Fibroblast of mammary gland (primary cell): ENCODE results near the gene SREK1.

Experiments
- DNase-seq: peaks from one replicate; pipeline ENCODE4 v3.0.0-alpha.2; 2010; ENCODE audit warnings: low read depth
- H3K4me3 ChIP-seq: 2 replicates; pipeline ENCODE4 v1.5.1; 2011; ENCODE audit warnings: low read depth, mild to moderate bottlenecking, low read length, moderate library complexity; ENCODE audit not compliant: control insufficient read depth
- TF ChIP-seq, protein P1 (sequence below): conservative IDR thresholded peaks from 2 replicates; pipeline ENCODE4 v1.5.1; 2011; ENCODE audit warnings: low read depth, low read length, inconsistent platforms; ENCODE audit not compliant: control insufficient read depth, insufficient read depth

SREK1 gene

GRCh38 chr5:66224773-66225553 is 80.9 kb downstream of the SREK1 start:
- TF ChIP-seq, protein P1, sequence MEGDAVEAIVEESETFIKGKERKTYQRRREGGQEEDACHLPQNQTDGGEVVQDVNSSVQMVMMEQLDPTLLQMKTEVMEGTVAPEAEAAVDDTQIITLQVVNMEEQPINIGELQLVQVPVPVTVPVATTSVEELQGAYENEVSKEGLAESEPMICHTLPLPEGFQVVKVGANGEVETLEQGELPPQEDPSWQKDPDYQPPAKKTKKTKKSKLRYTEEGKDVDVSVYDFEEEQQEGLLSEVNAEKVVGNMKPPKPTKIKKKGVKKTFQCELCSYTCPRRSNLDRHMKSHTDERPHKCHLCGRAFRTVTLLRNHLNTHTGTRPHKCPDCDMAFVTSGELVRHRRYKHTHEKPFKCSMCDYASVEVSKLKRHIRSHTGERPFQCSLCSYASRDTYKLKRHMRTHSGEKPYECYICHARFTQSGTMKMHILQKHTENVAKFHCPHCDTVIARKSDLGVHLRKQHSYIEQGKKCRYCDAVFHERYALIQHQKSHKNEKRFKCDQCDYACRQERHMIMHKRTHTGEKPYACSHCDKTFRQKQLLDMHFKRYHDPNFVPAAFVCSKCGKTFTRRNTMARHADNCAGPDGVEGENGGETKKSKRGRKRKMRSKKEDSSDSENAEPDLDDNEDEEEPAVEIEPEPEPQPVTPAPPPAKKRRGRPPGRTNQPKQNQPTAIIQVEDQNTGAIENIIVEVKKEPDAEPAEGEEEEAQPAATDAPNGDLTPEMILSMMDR, result no peak
- no peak overlapping the region for H3K4me3 ChIP-seq
- DNase-seq, result no peak

DNA sequence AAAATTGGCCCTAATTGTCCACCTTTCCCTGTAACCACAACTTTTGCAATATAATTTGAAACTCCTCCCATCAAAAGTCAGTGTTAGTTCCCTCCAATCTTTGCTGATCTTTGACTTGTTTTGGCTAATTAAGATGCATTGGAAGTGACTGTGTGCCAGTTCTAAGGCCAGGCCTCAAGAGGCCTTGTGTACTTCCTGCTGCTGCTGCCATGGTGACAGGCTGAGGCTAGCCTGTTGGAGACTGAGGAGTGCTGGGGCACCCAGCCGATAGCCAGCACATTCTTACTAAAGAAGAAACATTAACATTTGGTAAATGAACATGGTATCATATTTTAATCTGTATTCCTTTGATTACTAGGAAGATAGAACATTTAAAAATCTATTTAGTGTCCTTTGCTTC is 86.5 kb downstream of the SREK1 start:
- no peak for DNase-seq
- H3K4me3 ChIP-seq, result no peak overlapping the region
- TF ChIP-seq, protein P1, result no peak

GRCh38 chr5:66231508-66231907 is 87.4 kb downstream of the SREK1 start:
- no peak for DNase-seq
- no peak overlapping the region for H3K4me3 ChIP-seq
- TF ChIP-seq, protein P1, result no peak

DNA sequence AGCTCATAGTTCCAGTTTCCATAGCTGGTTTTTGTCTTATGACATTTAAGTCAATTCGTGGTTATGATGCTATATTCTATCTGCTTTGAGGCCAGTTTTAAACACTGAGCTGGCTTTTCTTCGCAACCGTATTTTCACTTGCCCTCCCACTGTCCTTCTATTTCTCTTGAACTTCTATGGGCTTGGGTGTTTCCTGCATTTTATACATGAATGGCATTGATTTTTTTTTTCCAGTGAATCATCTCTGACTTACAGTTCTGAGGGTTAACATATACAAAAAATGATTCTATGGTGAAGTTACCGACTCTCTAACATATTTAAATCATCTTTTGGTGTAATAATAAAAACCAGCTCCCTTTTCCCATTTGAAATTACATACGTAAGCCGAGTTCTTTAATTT is 88.2 kb downstream of the SREK1 start:
- DNase-seq, result no peak
- TF ChIP-seq, protein P1, result no peak
- H3K4me3 ChIP-seq, result no peak overlapping the region

GRCh38 chr5:66232706-66233445 is 88.8 kb downstream of the SREK1 start:
- TF ChIP-seq, protein P1, result no peak
- DNase-seq, result no peak
- no peak overlapping the region for H3K4me3 ChIP-seq
